ENCODE results near the gene NIPSNAP2. TPM values are rescaled to one million over a fixed set of nuclear protein-coding genes. Genes with fewer than 3 reads are reported as not detected.

NIPSNAP2 gene
- total and polyA plus RNA-seq, 2 of the 13 experiments (the other 11 are each of a cell fraction or from before 2014, with no cell fraction given) = 40.3 to 61.5 TPM

- TF ChIP-seq ZHX2 (IDR thresholded peaks at IDR 0.05; ENCODE audit: low read depth) (no peak; the same call in 1 of the 2 replicates), ZHX2 (CRISPR knock-in tag; IDR thresholded peaks at IDR 0.05; ENCODE audit: borderline replicate concordance) (no peak), CENPT (CRISPR knock-in tag; IDR thresholded peaks at IDR 0.05; ENCODE audit: low read depth) (peak; percentile 45; the same call in 1 of the 2 replicates), KLF15 (CRISPR knock-in tag; IDR thresholded peaks at IDR 0.05; ENCODE audit: borderline replicate concordance) (no peak), ESRRA (CRISPR knock-in tag; IDR thresholded peaks at IDR 0.05; ENCODE audit: low read depth) (peak; percentile 92), MYC (CRISPR knock-in tag; IDR thresholded peaks at IDR 0.05; ENCODE audit: borderline replicate concordance) (peak; percentile 24; the same call in 1 of the 2 replicates), ARNT2 (CRISPR knock-in tag; IDR thresholded peaks at IDR 0.05; ENCODE audit: low read depth) (peak; percentile 52; the same call in 1 of the 2 replicates), PHF21A (CRISPR knock-in tag; IDR thresholded peaks at IDR 0.05) (0 out of 2 replicates have a peak, but pooled peaks have one; percentile 63), U2AF2 (IDR thresholded peaks at IDR 0.05; ENCODE audit: low read depth, low read length) (no peak), RAD21 (CRISPR knock-in tag; IDR thresholded peaks at IDR 0.05) (peak; percentile 82), MTA1 (CRISPR knock-in tag; IDR thresholded peaks at IDR 0.05; ENCODE audit: borderline replicate concordance) (no peak), ZNF30 (CRISPR knock-in tag; IDR thresholded peaks at IDR 0.05) (no peak), MIXL1 (CRISPR knock-in tag; IDR thresholded peaks at IDR 0.05) (0 out of 2 replicates have a peak, but pooled peaks have one; percentile 24), ZNF256 (CRISPR knock-in tag; conservative IDR thresholded peaks at IDR 0.05) (no peak), RXRA (CRISPR knock-in tag; IDR thresholded peaks at IDR 0.05) (0 out of 2 replicates have a peak, but pooled peaks have one; percentile 47), ZNF709 (CRISPR knock-in tag; IDR thresholded peaks at IDR 0.05) (peak; percentile 62; the same call in 1 of the 2 replicates), SRY (CRISPR knock-in tag; IDR thresholded peaks at IDR 0.05) (no peak; the same call in 1 of the 2 replicates), ZBTB7B (CRISPR knock-in tag; IDR thresholded peaks at IDR 0.05) (peak; percentile 52; the same call in 1 of the 2 replicates), NR0B2 (CRISPR knock-in tag; IDR thresholded peaks at IDR 0.05) (peak; percentile 53; the same call in 1 of the 2 replicates), PHF8 (CRISPR knock-in tag; IDR thresholded peaks at IDR 0.05) (peak; percentile 79), ZFY (CRISPR knock-in tag; IDR thresholded peaks at IDR 0.05) (peak; percentile 93), HMGXB4 (CRISPR knock-in tag; IDR thresholded peaks at IDR 0.05; ENCODE audit: borderline replicate concordance in 1 of 2, low read depth in 1 of 2) (peak; percentile 63 to 69; a peak in 2 of 4 replicates)
Observed at GRCh38 chr7:55964261-55965099, at the start of gene NIPSNAP2 (continued).
